IMR-90 (cell line): ENCODE results near the gene BRD1. TPM values are rescaled to one million over a fixed set of nuclear protein-coding genes. Genes with fewer than 3 reads are reported as not detected.

ENCODE experiments used
- ATAC-seq: fragments of 200-7000 bp; cut with Tn5 transposase; 2 replicates; pipeline ENCODE4 v1.9.1; 2020; ENCODE audit warnings: low read depth, mild to moderate bottlenecking, moderate library complexity
- BruUV-seq: library from RNA; stranded (reverse); fragments of 400-500 nt; replicated peaks from 2 replicates; lab custom pipeline; 2021; lab: Mats Ljungman, UMichigan
- CTCF ChIA-PET: fragments of 300-600 bp; formaldehyde crosslinking; extraction: SDS; loops from one replicate; lab custom pipeline; 2021; ENCODE audit warnings: antibody characterized with exemption; lab: Yijun Ruan, JAX
- POLR2A ChIA-PET: fragments of 300-600 bp; sonication (Branson Sonifier 250); formaldehyde crosslinking; loops from one replicate; lab custom pipeline; 2022; ENCODE audit warnings: antibody characterized with exemption; ENCODE audit not compliant: unreplicated experiment; lab: Charles Lee
- DNase-seq: peaks from one replicate; pipeline ENCODE4 v3.0.0; 2013
- H2AFZ ChIP-seq: replicated peaks from 2 replicates; pipeline ENCODE3; 2013; ENCODE audit warnings: low read length, mild to moderate bottlenecking; ENCODE audit not compliant: poor library complexity
- H2AK5ac ChIP-seq: 2 replicates; pipeline ENCODE4 v1.6.1; 2013; ENCODE audit warnings: low read depth, low read length, inconsistent platforms
- H2AK9ac ChIP-seq: replicated peaks from 2 replicates; pipeline ENCODE3; 2013; ENCODE audit warnings: mild to moderate bottlenecking, low read depth, low read length, moderate library complexity; ENCODE audit not compliant: poor library complexity
- H2BK120ac ChIP-seq: 2 replicates; pipeline ENCODE4 v1.6.1; 2013; ENCODE audit warnings: low read depth, low read length, inconsistent platforms
- H2BK15ac ChIP-seq: 3 replicates; pipeline ENCODE4 v1.6.1; 2013; ENCODE audit warnings: low read depth, low read length, inconsistent platforms
- H2BK20ac ChIP-seq: 2 replicates; pipeline ENCODE4 v1.6.1; 2013; ENCODE audit warnings: low read depth, mild to moderate bottlenecking, inconsistent platforms, low read length, moderate library complexity
- H2BK5ac ChIP-seq: 2 replicates; pipeline ENCODE4 v1.6.1; 2013; ENCODE audit warnings: mild to moderate bottlenecking, low read depth, low read length, inconsistent platforms; ENCODE audit not compliant: poor library complexity, severe bottlenecking
- H3K14ac ChIP-seq: replicated peaks from 2 replicates; pipeline ENCODE4 v1.6.1; 2013; ENCODE audit warnings: low read depth, low read length, inconsistent platforms
- H3K18ac ChIP-seq: 2 replicates; pipeline ENCODE4 v1.6.1; 2013; ENCODE audit warnings: low read depth, low read length, control low read depth
- H3K23ac ChIP-seq: 2 replicates; pipeline ENCODE4 v1.6.1; 2013; ENCODE audit warnings: low read depth, low read length, inconsistent platforms
- H3K27ac ChIP-seq: 2 replicates; pipeline ENCODE4 v1.5.1; 2013; ENCODE audit warnings: mild to moderate bottlenecking, control low read depth, low read length; ENCODE audit not compliant: insufficient read depth
- H3K27me3 ChIP-seq: 2 replicates; pipeline ENCODE4 v1.6.1; 2013; ENCODE audit warnings: low read length; ENCODE audit not compliant: control insufficient read depth, insufficient read depth
- H3K36me3 ChIP-seq: 2 replicates; pipeline ENCODE4 v1.6.1; 2013; ENCODE audit warnings: low read length, mixed read lengths; ENCODE audit not compliant: control insufficient read depth, insufficient read depth
- H3K4ac ChIP-seq: 2 replicates; pipeline ENCODE4 v1.6.1; 2013; ENCODE audit warnings: low read depth, low read length, inconsistent platforms
- H3K4me1 ChIP-seq: 2 replicates; pipeline ENCODE4 v1.6.1; 2013; ENCODE audit warnings: low read length, mixed read lengths; ENCODE audit not compliant: control insufficient read depth, insufficient read depth
- H3K4me2 ChIP-seq: 2 replicates; pipeline ENCODE4 v1.6.1; 2013; ENCODE audit warnings: low read depth, mild to moderate bottlenecking, control low read depth, low read length, moderate library complexity
- H3K4me3 ChIP-seq: 2 replicates; pipeline ENCODE4 v1.5.1; 2013; ENCODE audit warnings: low read depth, mild to moderate bottlenecking, control low read depth, low read length, moderate library complexity; ENCODE audit not compliant: insufficient read depth
- H3K56ac ChIP-seq: 2 replicates; pipeline ENCODE4 v1.6.1; 2013; ENCODE audit warnings: low read length, inconsistent platforms; ENCODE audit not compliant: insufficient read depth; ENCODE audit errors: extremely low read depth
- H3K79me1 ChIP-seq, 2 experiments: 2 replicates each; pipeline ENCODE4 v1.6.1; 2013; ENCODE audit warnings: low read length in 2 of 2, inconsistent platforms in 1 of 2, low read depth in 1 of 2
- H3K9ac ChIP-seq: 2 replicates; pipeline ENCODE4 v1.6.1; 2013; ENCODE audit warnings: low read depth, low read length, control low read depth
- H3K9me1 ChIP-seq: 2 replicates; pipeline ENCODE4 v1.6.1; 2013; ENCODE audit warnings: low read length, inconsistent platforms; ENCODE audit not compliant: insufficient read depth
- H3K9me3 ChIP-seq: 2 replicates; pipeline ENCODE4 v1.6.1; 2013; ENCODE audit warnings: low read length; ENCODE audit not compliant: control insufficient read depth, insufficient read depth
- H4K20me1 ChIP-seq: 2 replicates; pipeline ENCODE4 v1.6.1; 2013; ENCODE audit warnings: low read length, inconsistent platforms; ENCODE audit not compliant: insufficient read depth
- H4K5ac ChIP-seq: 2 replicates; pipeline ENCODE4 v1.6.1; 2013; ENCODE audit warnings: mild to moderate bottlenecking, low read depth, low read length, control low read depth
- H4K8ac ChIP-seq, 2 experiments: 2 replicates each; pipeline ENCODE4 v1.6.1; 2013; ENCODE audit warnings: low read depth in 2 of 2, low read length in 2 of 2, control low read depth in 1 of 2, inconsistent platforms in 1 of 2
- H4K91ac ChIP-seq: 2 replicates; pipeline ENCODE4 v1.6.1; 2013; ENCODE audit warnings: low read depth, low read length, inconsistent platforms; ENCODE audit not compliant: insufficient read depth
- BHLHE40 ChIP-seq: fragments of 150-350 bp; IDR thresholded peaks from 2 replicates; pipeline ENCODE4 v1.6.1; 2016; ENCODE audit warnings: mild to moderate bottlenecking, low read depth, low read length
- CEBPB ChIP-seq: IDR thresholded peaks from 2 replicates; pipeline ENCODE4 v1.6.1; 2012; ENCODE audit warnings: low read depth, low read length, improper control_type of control experiment
- CHD1 ChIP-seq: IDR thresholded peaks from 2 replicates; pipeline ENCODE4 v1.6.1; 2012; ENCODE audit warnings: low read depth, low read length, improper control_type of control experiment
- FOS ChIP-seq: fragments of 150-350 bp; IDR thresholded peaks from 2 replicates; pipeline ENCODE4 v1.6.1; 2016; ENCODE audit warnings: low read depth, low read length
- MAFK ChIP-seq: IDR thresholded peaks from 2 replicates; pipeline ENCODE4 v1.6.1; 2012; ENCODE audit warnings: low read depth, low read length, improper control_type of control experiment
- MAZ ChIP-seq: IDR thresholded peaks from 2 replicates; pipeline ENCODE4 v1.6.1; 2012; ENCODE audit warnings: low read depth, mild to moderate bottlenecking, low read length, improper control_type of control experiment, moderate library complexity, borderline replicate concordance
- MXI1 ChIP-seq: IDR thresholded peaks from 2 replicates; pipeline ENCODE4 v1.6.1; 2012; ENCODE audit warnings: low read depth, mild to moderate bottlenecking, low read length, moderate library complexity, borderline replicate concordance
- NFE2L2 ChIP-seq: fragments of 150-350 bp; IDR thresholded peaks from 2 replicates; pipeline ENCODE4 v1.6.1; 2016; ENCODE audit warnings: low read depth, mild to moderate bottlenecking, low read length
- POLR2A ChIP-seq: IDR thresholded peaks from 2 replicates; pipeline ENCODE4 v1.6.1; 2012; ENCODE audit warnings: mild to moderate bottlenecking, low read depth, low read length
- RAD21 ChIP-seq: IDR thresholded peaks from 2 replicates; pipeline ENCODE4 v1.6.1; 2012; ENCODE audit warnings: low read length, improper control_type of control experiment
- RCOR1 ChIP-seq: IDR thresholded peaks from 2 replicates; pipeline ENCODE4 v1.6.1; 2012; ENCODE audit warnings: mild to moderate bottlenecking, low read length, improper control_type of control experiment; ENCODE audit not compliant: insufficient replicate concordance
- RFX5 ChIP-seq: IDR thresholded peaks from 2 replicates; pipeline ENCODE4 v1.8.0; 2012; ENCODE audit warnings: low read depth, mild to moderate bottlenecking, low read length, moderate library complexity
- SMC3 ChIP-seq: fragments of 150-350 bp; IDR thresholded peaks from 2 replicates; pipeline ENCODE4 v1.6.1; 2016; ENCODE audit warnings: low read depth, mild to moderate bottlenecking, antibody characterized with exemption, low read length, moderate library complexity
- USF2 ChIP-seq: fragments of 150-350 bp; IDR thresholded peaks from 2 replicates; pipeline ENCODE4 v1.6.1; 2017; ENCODE audit warnings: mild to moderate bottlenecking, antibody characterized with exemption, low read length, low read depth
- WGBS, 2 experiments: methylation state at CpG; one replicate each; pipeline versions ENCODE4 v1.1.5 to v1.1.7; 2013; ENCODE audit warnings: missing lambda C conversion rate in 2 of 2; ENCODE audit not compliant: insufficient read length in 1 of 2; ENCODE audit errors: extremely low coverage in 2 of 2; 5-methylcytosine and 5-hydroxymethylcytosine counted together
- dilution Hi-C: fragments of 300-500 bp; cut with HindIII; formaldehyde crosslinking; loops from one replicate; pipeline ENCODE4 v1.14.3; 2018; ENCODE audit warnings: low sequenced_read_pairs; ENCODE audit not compliant: unreplicated experiment
- in situ Hi-C: fragments of 300-500 bp; cut with MboI; formaldehyde crosslinking; loops from 3 replicates; pipeline ENCODE4 v1.14.3; 2019; ENCODE audit warnings: low sequenced_read_pairs, inconsistent platforms, mixed read lengths
- intact Hi-C: fragments of 100-400 bp; cut with micrococcal nuclease; formaldehyde crosslinking; loops from 2 replicates; pipeline ENCODE4 v1.10.0; 2022
- polyA plus RNA-seq, 3 experiments: library from polyadenylated mRNA; depleted of rRNA; stranded (reverse); fragments of >200 nt; gene quantifications; 2 replicates each; pipeline ENCODE4 v1.2.3, GENCODE V29; 2012; ENCODE audit warnings: low replicate concordance in 1 of 3
- total RNA-seq: library from RNA; depleted of rRNA; stranded (reverse); fragments of >200 nt; gene quantifications from 2 replicates; pipeline ENCODE4 v1.2.3, GENCODE V29; 2012
- TF ChIP-seq, protein P1 (sequence below): conservative IDR thresholded peaks from 2 replicates; pipeline ENCODE4 v1.5.1; 2012; ENCODE audit warnings: mild to moderate bottlenecking, low read depth, low read length, improper control_type of control experiment
- TF ChIP-seq, protein P2 (sequence below): fragments of 150-350 bp; IDR thresholded peaks from 2 replicates; pipeline ENCODE4 v1.6.1; 2016; ENCODE audit warnings: low read depth, mild to moderate bottlenecking, low read length, moderate library complexity, borderline replicate concordance

The BRD1 gene
- total and polyA plus RNA-seq, 2 of the 4 experiments (the other 2 are of a cell fraction): 10.0 to 10.6 TPM

DNA sequence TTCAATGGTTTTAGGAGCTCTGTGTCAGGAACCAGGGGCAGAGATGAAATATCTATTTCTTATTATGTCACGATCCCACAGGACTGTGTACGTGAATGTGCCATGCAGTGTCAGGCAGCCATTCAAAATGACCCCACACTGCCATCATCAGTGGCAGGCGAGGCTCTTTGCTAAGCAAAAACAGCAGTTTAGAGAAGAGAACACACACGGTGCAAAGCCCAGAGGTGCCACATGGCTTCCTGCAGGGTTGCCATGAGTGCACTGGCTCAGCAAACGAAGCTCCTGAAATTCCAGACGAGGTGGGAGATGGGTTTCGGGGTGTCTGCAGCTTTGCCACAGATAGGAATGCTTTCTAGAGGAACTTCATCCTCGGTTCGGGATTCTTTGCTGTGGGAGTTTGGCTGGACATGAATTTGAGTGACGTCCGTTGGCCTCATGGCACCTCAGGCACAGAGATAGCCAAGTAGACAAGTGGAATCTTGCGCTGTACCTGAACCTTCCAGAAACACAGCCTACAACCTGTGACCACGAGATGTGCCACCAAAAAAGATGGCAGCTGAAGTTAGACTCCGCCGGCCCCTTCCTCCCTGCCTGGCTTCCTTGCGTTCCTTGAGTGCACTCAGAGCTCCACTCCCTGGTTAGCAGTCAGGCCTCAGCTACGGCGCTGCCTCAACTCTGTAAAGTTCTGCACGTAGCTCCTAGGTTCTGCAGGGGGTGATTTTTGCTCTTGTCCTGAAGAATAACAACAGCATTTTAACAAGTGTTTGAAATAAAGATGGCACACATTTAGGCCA is 18.2 kb upstream of the BRD1 start:
- H2BK15ac ChIP-seq: no peak overlapping the region
- no peak overlapping the region for H2BK20ac ChIP-seq
- no peak overlapping the region for H3K27ac ChIP-seq
- H3K23ac ChIP-seq: no peak overlapping the region
- H4K5ac ChIP-seq: no peak overlapping the region
- CTCF ChIA-PET: no interaction called here
- H3K4me3 ChIP-seq: no peak overlapping the region
- H3K9me3 ChIP-seq: no peaks in the 10 kb centered on the region
- H2AK9ac ChIP-seq: no peak overlapping the region
- no TSS peak for BruUV-seq
- TF ChIP-seq POLR2A (no peak), RFX5 (no peak), FOS (no peak), RAD21 (no peak), CHD1 (no peak), SMC3 (no peak), MAZ (no peak), CEBPB (no peak), RCOR1 (no peak), USF2 (no peak), MXI1 (no peak), NFE2L2 (no peak), BHLHE40 (no peak), MAFK (no peak)
- TF ChIP-seq, protein P1, sequence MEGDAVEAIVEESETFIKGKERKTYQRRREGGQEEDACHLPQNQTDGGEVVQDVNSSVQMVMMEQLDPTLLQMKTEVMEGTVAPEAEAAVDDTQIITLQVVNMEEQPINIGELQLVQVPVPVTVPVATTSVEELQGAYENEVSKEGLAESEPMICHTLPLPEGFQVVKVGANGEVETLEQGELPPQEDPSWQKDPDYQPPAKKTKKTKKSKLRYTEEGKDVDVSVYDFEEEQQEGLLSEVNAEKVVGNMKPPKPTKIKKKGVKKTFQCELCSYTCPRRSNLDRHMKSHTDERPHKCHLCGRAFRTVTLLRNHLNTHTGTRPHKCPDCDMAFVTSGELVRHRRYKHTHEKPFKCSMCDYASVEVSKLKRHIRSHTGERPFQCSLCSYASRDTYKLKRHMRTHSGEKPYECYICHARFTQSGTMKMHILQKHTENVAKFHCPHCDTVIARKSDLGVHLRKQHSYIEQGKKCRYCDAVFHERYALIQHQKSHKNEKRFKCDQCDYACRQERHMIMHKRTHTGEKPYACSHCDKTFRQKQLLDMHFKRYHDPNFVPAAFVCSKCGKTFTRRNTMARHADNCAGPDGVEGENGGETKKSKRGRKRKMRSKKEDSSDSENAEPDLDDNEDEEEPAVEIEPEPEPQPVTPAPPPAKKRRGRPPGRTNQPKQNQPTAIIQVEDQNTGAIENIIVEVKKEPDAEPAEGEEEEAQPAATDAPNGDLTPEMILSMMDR: no peak
- TF ChIP-seq, protein P2, sequence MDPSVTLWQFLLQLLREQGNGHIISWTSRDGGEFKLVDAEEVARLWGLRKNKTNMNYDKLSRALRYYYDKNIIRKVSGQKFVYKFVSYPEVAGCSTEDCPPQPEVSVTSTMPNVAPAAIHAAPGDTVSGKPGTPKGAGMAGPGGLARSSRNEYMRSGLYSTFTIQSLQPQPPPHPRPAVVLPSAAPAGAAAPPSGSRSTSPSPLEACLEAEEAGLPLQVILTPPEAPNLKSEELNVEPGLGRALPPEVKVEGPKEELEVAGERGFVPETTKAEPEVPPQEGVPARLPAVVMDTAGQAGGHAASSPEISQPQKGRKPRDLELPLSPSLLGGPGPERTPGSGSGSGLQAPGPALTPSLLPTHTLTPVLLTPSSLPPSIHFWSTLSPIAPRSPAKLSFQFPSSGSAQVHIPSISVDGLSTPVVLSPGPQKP: no peak
- no peaks in the 10 kb centered on the region for H3K9me1 ChIP-seq
- in situ Hi-C loops (no loop called here), dilution Hi-C loops (no loop called here), intact Hi-C loops (no loop called here)
- H3K79me1 ChIP-seq: no peaks in the 10 kb centered on the region
- H4K8ac ChIP-seq: no peak overlapping the region
- no peak overlapping the region for H2AK5ac ChIP-seq
- H2AFZ ChIP-seq: no peak overlapping the region
- ATAC-seq (no peak), DNase-seq (no peak)
- no peak overlapping the region for H2BK120ac ChIP-seq
- no peaks in the 10 kb centered on the region for H4K20me1 ChIP-seq
- no peak overlapping the region for H2BK5ac ChIP-seq
- H3K4ac ChIP-seq: no peak overlapping the region
- H3K4me2 ChIP-seq: no peak overlapping the region
- 66% methylated on average over 5 of the region's 19 CpGs; no CpG with 5 or more reads in 1 of the 2 experiments for WGBS, 2 experiments
- POLR2A ChIA-PET: no interaction called here
- H3K4me1 ChIP-seq: no peaks in the 10 kb centered on the region
- H3K27me3 ChIP-seq: peaks cover 66% of the 10 kb centered on the region
- H3K18ac ChIP-seq: no peak overlapping the region
- no peak overlapping the region for H3K9ac ChIP-seq
- no peak overlapping the region for H3K14ac ChIP-seq
- no peak overlapping the region for H3K56ac ChIP-seq
- H4K91ac ChIP-seq: no peak overlapping the region
- no peaks in the 10 kb centered on the region for H3K36me3 ChIP-seq
